ENCODE data around the gene GPR157.
A peak's percentile ranks its signal among the peaks of the same experiment; 100 is the strongest.

GPR157 gene

GRCh38 chr1:9086796-9087195, 42.1 kb downstream of the GPR157 start:
- no peak overlapping the region for H3K4me2 ChIP-seq (ENCODE audit: low read length, poor library complexity, severe bottlenecking)
- H2AFZ ChIP-seq (ENCODE audit: low read depth, low read length) = no peak overlapping the region
- H3K9me3 ChIP-seq (ENCODE audit: control insufficient read depth, low read length) = peaks cover 4% of the 10 kb centered on the region
- no peak overlapping the region for H3K27ac ChIP-seq (ENCODE audit: low read length, poor library complexity, severe bottlenecking)
- no peak overlapping the region for H3K4me3 ChIP-seq (ENCODE audit: insufficient read depth in 1 of 2, low read depth in 1 of 2, low read length in 2 of 2)
- H2BK15ac ChIP-seq (ENCODE audit: low read depth, poor library complexity, severe bottlenecking) = no peak overlapping the region
- no peak overlapping the region for H3K23ac ChIP-seq (ENCODE audit: low read length in 2 of 2)
- H3K79me1 ChIP-seq (replicated peaks; ENCODE audit: low read length, poor library complexity, severe bottlenecking) = no peaks in the 10 kb centered on the region
- no peak overlapping the region for H3K14ac ChIP-seq (ENCODE audit: low read length in 2 of 2)
- peak; percentile 52 for DNase-seq
- H4K8ac ChIP-seq (ENCODE audit: low read length) = no peak overlapping the region
- no peak overlapping the region for H2AK5ac ChIP-seq (ENCODE audit: low read length, severe bottlenecking)
- no peak overlapping the region for H3K9ac ChIP-seq (ENCODE audit: low read length)
- peaks cover 13 to 15% of the 10 kb centered on the region in 2 experiments for H3K27me3 ChIP-seq (ENCODE audit: control insufficient read depth in 1 of 2, insufficient read depth in 1 of 2, low read length in 2 of 2)
- H3K4me1 ChIP-seq (ENCODE audit: control insufficient read depth, insufficient read depth, low read depth, low read length) = peaks cover 2% of the 10 kb centered on the region
- 84% methylated on average over 2 of the region's 2 CpGs for WGBS
- no peaks in the 10 kb centered on the region for H3K36me3 ChIP-seq (ENCODE audit: control insufficient read depth in 1 of 2, insufficient read depth in 2 of 2, low read depth in 1 of 2, low read length in 2 of 2)
- H3K4ac ChIP-seq (ENCODE audit: low read depth in 1 of 2, low read length in 2 of 2) = no peak overlapping the region
- no peak overlapping the region for H2BK12ac ChIP-seq (ENCODE audit: low read length in 2 of 2)
- H4K91ac ChIP-seq (ENCODE audit: low read length) = no peak overlapping the region
- no peak overlapping the region for H2BK5ac ChIP-seq (ENCODE audit: low read depth, low read length, poor library complexity, severe bottlenecking)
- no peak overlapping the region for H3K18ac ChIP-seq (ENCODE audit: low read depth in 1 of 2, low read length in 2 of 2)
- H2BK120ac ChIP-seq (ENCODE audit: low read depth, low read length) = no peak overlapping the region

- H2AK5ac ChIP-seq (ENCODE audit: low read length, severe bottlenecking) = no peak overlapping the region
- no peak overlapping the region for H3K18ac ChIP-seq (ENCODE audit: low read depth in 1 of 2, low read length in 2 of 2)
- H2BK120ac ChIP-seq (ENCODE audit: low read depth, low read length) = no peak overlapping the region
- no peak overlapping the region for H4K91ac ChIP-seq (ENCODE audit: low read length)
- H3K4me2 ChIP-seq (ENCODE audit: low read length, poor library complexity, severe bottlenecking) = no peak overlapping the region
- H3K36me3 ChIP-seq (ENCODE audit: control insufficient read depth in 1 of 2, insufficient read depth in 2 of 2, low read depth in 1 of 2, low read length in 2 of 2) = no peaks in the 10 kb centered on the region
- no peak overlapping the region for H2BK12ac ChIP-seq (ENCODE audit: low read length in 2 of 2)
- peaks cover 9 to 15% of the 10 kb centered on the region in 2 experiments for H3K27me3 ChIP-seq (ENCODE audit: control insufficient read depth in 1 of 2, insufficient read depth in 1 of 2, low read length in 2 of 2)
- peaks cover 2% of the 10 kb centered on the region for H3K4me1 ChIP-seq (ENCODE audit: control insufficient read depth, insufficient read depth, low read depth, low read length)
- no peak overlapping the region for H3K23ac ChIP-seq (ENCODE audit: low read length in 2 of 2)
- WGBS = 58% methylated on average over 4 of the region's 5 CpGs
- H3K14ac ChIP-seq (ENCODE audit: low read length in 2 of 2) = no peak overlapping the region
- no peak overlapping the region for H3K4ac ChIP-seq (ENCODE audit: low read depth in 1 of 2, low read length in 2 of 2)
- no peak overlapping the region for H3K9ac ChIP-seq (ENCODE audit: low read length)
- no peak overlapping the region for H3K27ac ChIP-seq (ENCODE audit: low read length, poor library complexity, severe bottlenecking)
- H2BK5ac ChIP-seq (ENCODE audit: low read depth, low read length, poor library complexity, severe bottlenecking) = no peak overlapping the region
- H2AFZ ChIP-seq (ENCODE audit: low read depth, low read length) = no peak overlapping the region
- no peak overlapping the region for H4K8ac ChIP-seq (ENCODE audit: low read length)
- no peaks in the 10 kb centered on the region for H3K79me1 ChIP-seq (replicated peaks; ENCODE audit: low read length, poor library complexity, severe bottlenecking)
- H2BK15ac ChIP-seq (ENCODE audit: low read depth, poor library complexity, severe bottlenecking) = no peak overlapping the region
- H3K4me3 ChIP-seq (ENCODE audit: insufficient read depth in 1 of 2, low read depth in 1 of 2, low read length in 2 of 2) = no peak overlapping the region
- peak; percentile 80 for DNase-seq
- H3K9me3 ChIP-seq (ENCODE audit: control insufficient read depth, low read length) = peaks cover 4% of the 10 kb centered on the region
These were observed 42.9 kb downstream of the GPR157 start for GRCh38 chr1:9086045-9086444.

GRCh38 chr1:9085306-9085940, 43.5 kb downstream of the GPR157 start:
- Histone ChIP-seq H3K36me3 (ENCODE audit: control insufficient read depth in 1 of 2, insufficient read depth in 2 of 2, low read depth in 1 of 2, low read length in 2 of 2) (no peaks in the 10 kb centered on the region), H3K4me3 (ENCODE audit: insufficient read depth in 1 of 2, low read depth in 1 of 2, low read length in 2 of 2) (no peak overlapping the region), H3K4me1 (ENCODE audit: control insufficient read depth, insufficient read depth, low read depth, low read length) (peaks cover 4% of the 10 kb centered on the region), H3K4me2 (ENCODE audit: low read length, poor library complexity, severe bottlenecking) (no peak overlapping the region), H2BK12ac (ENCODE audit: low read length in 2 of 2) (no peak overlapping the region), H4K91ac (ENCODE audit: low read length) (no peak overlapping the region), H3K23ac (ENCODE audit: low read length in 2 of 2) (no peak overlapping the region), H3K27me3 (ENCODE audit: control insufficient read depth in 1 of 2, insufficient read depth in 1 of 2, low read length in 2 of 2) (peaks cover 9 to 15% of the 10 kb centered on the region in 2 experiments), H2AFZ (ENCODE audit: low read depth, low read length) (no peak overlapping the region), H3K9ac (ENCODE audit: low read length) (no peak overlapping the region), H4K8ac (ENCODE audit: low read length) (no peak overlapping the region), H3K9me3 (ENCODE audit: control insufficient read depth, low read length) (peaks cover 4% of the 10 kb centered on the region), H3K18ac (ENCODE audit: low read depth in 1 of 2, low read length in 2 of 2) (peak overlapping the region in 1 of 2 experiments; percentile 27), H2AK5ac (ENCODE audit: low read length, severe bottlenecking) (no peak overlapping the region), H3K4ac (ENCODE audit: low read depth in 1 of 2, low read length in 2 of 2) (no peak overlapping the region), H3K14ac (ENCODE audit: low read length in 2 of 2) (no peak overlapping the region), H2BK5ac (ENCODE audit: low read depth, low read length, poor library complexity, severe bottlenecking) (no peak overlapping the region), H3K27ac (ENCODE audit: low read length, poor library complexity, severe bottlenecking) (no peak overlapping the region), H2BK15ac (ENCODE audit: low read depth, poor library complexity, severe bottlenecking) (no peak overlapping the region), H3K79me1 (replicated peaks; ENCODE audit: low read length, poor library complexity, severe bottlenecking) (no peaks in the 10 kb centered on the region), H2BK120ac (ENCODE audit: low read depth, low read length) (no peak overlapping the region)
- 89% methylated on average over 7 of the region's 7 CpGs for WGBS
- DNase-seq = no peak

- no peak overlapping the region for H3K4ac ChIP-seq (ENCODE audit: low read depth in 1 of 2, low read length in 2 of 2)
- H3K27ac ChIP-seq (ENCODE audit: low read length, poor library complexity, severe bottlenecking) = no peak overlapping the region
- no peak overlapping the region for H3K14ac ChIP-seq (ENCODE audit: low read length in 2 of 2)
- H2BK5ac ChIP-seq (ENCODE audit: low read depth, low read length, poor library complexity, severe bottlenecking) = no peak overlapping the region
- no peak overlapping the region for H2BK15ac ChIP-seq (ENCODE audit: low read depth, poor library complexity, severe bottlenecking)
- H3K4me1 ChIP-seq (ENCODE audit: control insufficient read depth, insufficient read depth, low read depth, low read length) = peaks cover 4% of the 10 kb centered on the region
- no peaks in the 10 kb centered on the region for H3K36me3 ChIP-seq (ENCODE audit: control insufficient read depth in 1 of 2, insufficient read depth in 2 of 2, low read depth in 1 of 2, low read length in 2 of 2)
- no peak overlapping the region for H3K4me2 ChIP-seq (ENCODE audit: low read length, poor library complexity, severe bottlenecking)
- WGBS = 92% methylated on average over 7 of the region's 8 CpGs
- no peak overlapping the region for H3K4me3 ChIP-seq (ENCODE audit: insufficient read depth in 1 of 2, low read depth in 1 of 2, low read length in 2 of 2)
- peaks cover 9 to 15% of the 10 kb centered on the region in 2 experiments for H3K27me3 ChIP-seq (ENCODE audit: control insufficient read depth in 1 of 2, insufficient read depth in 1 of 2, low read length in 2 of 2)
- H2BK120ac ChIP-seq (ENCODE audit: low read depth, low read length) = no peak overlapping the region
- no peak overlapping the region for H3K9ac ChIP-seq (ENCODE audit: low read length)
- no peak overlapping the region for H3K18ac ChIP-seq (ENCODE audit: low read depth in 1 of 2, low read length in 2 of 2)
- DNase-seq = no peak
- H4K91ac ChIP-seq (ENCODE audit: low read length) = no peak overlapping the region
- H3K79me1 ChIP-seq (replicated peaks; ENCODE audit: low read length, poor library complexity, severe bottlenecking) = no peaks in the 10 kb centered on the region
- no peak overlapping the region for H3K23ac ChIP-seq (ENCODE audit: low read length in 2 of 2)
- H3K9me3 ChIP-seq (ENCODE audit: control insufficient read depth, low read length) = peaks cover 4% of the 10 kb centered on the region
- H2AFZ ChIP-seq (ENCODE audit: low read depth, low read length) = no peak overlapping the region
- no peak overlapping the region for H4K8ac ChIP-seq (ENCODE audit: low read length)
- H2AK5ac ChIP-seq (ENCODE audit: low read length, severe bottlenecking) = no peak overlapping the region
- peak overlapping the region in 1 of 2 experiments; percentile 8 for H2BK12ac ChIP-seq (ENCODE audit: low read length in 2 of 2)
These were observed 44.0 kb downstream of the GPR157 start for GRCh38 chr1:9084906-9085305.
